HG03139 (cell line): ENCODE measurements around the gene NHERF1.

Source experiments
- ATAC-seq: cut with Tn5 transposase; IDR thresholded peaks from one replicate; pipeline ENCODE4 v1.9.1; 2021; ENCODE audit not compliant: unreplicated experiment

Gene NHERF1

GRCh38 chr17:74748279-74748528, 224 bp upstream of the NHERF1 start:
- no peak for ATAC-seq

- ATAC-seq = no peak
Measured at GRCh38 chr17:74749279-74750038, 1.0 kb downstream of the NHERF1 start.

DNA sequence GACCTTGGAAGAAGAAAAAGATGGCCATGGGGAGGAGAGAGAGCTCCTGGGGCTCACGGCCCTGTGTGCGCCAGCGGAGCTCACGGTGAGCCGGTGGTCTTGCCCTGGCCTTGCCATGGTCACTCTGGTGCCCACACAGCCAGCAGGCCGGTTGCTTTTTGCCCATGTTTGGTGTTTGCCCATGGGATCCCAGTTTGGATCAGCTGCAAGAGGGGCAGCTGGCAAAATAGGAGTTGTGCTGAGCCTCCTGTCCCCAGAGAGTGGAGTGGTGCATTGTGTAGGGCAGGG, 1.6 kb downstream of the NHERF1 start:
- ATAC-seq = no peak

DNA sequence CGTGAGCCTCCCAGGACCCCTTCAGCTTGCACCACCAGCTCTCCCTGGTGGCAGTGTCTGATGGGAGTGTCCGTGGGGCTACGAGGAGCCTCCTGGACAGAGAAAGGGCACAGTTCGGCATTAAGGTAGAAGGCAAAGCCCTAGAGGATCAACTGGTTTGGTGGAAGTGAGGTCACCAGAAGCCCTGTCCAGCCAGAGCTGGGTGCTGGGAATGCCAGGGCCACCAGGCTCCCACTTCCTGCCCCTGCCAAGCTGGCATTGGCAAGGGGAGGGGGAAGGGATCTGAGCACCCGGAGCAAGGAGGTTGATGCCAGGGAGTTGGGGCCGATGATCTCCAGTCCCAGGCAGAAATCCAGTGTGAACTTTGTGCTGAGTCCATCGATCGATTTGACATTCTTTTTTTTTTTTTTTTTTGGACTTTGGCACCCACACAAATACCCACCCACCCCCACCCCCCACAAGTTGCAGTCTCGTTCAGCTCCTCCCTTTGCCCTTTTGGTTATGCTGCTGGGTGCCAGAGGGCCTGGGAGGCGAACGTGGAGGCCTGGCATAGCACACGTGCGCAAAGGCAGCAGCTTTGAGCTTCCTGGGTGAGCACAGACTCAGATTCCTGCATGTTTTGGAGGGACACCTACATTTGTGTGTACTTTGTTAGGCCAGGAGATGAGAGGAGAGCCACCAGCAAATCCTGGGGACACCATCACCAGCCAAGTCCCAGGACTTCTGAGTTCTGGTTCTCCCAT, 2.1 kb downstream of the NHERF1 start:
- no peak for ATAC-seq

GRCh38 chr17:74752415-74752814, 4.0 kb downstream of the NHERF1 start:
- no peak for ATAC-seq

- no peak for ATAC-seq
Measured at GRCh38 chr17:74752822-74753401, 4.5 kb downstream of the NHERF1 start.

- no peak for ATAC-seq
Measured at GRCh38 chr17:74754832-74755231, 6.4 kb downstream of the NHERF1 start.

DNA sequence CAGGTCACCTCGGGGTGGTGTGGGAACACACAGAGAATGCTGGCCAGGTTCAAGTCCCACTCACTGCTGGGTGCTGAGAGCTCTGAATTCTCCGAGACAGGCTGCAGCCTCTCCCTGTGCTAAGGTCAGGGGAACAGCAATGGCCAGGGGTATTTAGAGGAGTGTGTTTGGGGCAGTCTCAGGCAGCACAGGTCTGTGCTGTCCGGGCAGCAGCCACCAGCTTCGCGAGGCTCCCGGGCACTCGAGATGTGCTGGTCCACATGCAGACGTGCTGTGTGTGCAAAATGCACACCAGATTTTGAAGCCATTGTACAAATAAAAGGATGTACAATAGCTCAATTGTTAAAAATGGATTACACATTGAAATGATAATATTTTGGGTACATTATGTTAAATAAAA, 7.1 kb downstream of the NHERF1 start:
- no peak for ATAC-seq

DNA sequence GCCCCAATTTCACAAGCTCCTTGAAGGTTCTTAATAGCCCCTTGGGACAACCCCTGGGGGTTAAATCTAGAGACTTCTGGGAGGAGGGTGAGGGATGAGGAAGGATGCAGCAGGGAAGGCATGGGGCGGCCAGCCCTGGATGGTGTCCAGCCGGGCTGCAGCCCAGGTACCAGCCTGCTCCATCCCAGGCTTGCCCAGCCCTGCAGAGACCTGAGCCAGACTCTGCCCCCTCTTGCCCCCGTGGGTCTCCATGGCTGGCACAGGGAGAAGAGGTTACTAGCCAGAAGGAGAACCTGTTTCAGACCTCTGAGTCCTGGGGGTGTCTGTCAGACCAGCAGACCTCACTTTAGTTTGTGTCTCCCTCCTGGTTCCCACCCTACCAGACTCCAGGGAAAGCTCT, 8.5 kb downstream of the NHERF1 start:
- ATAC-seq = no peak

DNA sequence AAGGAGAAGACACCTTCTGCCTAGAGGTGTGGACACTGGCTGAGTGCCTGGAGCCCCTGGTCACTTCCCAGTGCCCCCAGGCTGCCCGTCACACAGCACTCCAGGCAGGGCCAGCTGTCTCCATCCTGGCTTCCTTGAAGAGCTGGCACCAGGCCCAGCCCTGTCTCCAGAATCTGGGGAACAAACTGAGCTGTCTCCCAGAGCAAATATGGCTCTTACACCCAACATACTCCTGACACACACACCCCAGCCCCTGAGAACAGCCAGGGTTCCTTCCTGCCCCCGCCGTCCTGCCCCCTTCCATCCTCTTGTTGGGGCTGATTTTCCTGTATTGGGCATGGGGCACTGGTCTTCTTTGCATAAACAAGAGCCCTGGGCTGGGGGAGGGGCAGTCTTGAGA, 9.1 kb downstream of the NHERF1 start:
- ATAC-seq = no peak

DNA sequence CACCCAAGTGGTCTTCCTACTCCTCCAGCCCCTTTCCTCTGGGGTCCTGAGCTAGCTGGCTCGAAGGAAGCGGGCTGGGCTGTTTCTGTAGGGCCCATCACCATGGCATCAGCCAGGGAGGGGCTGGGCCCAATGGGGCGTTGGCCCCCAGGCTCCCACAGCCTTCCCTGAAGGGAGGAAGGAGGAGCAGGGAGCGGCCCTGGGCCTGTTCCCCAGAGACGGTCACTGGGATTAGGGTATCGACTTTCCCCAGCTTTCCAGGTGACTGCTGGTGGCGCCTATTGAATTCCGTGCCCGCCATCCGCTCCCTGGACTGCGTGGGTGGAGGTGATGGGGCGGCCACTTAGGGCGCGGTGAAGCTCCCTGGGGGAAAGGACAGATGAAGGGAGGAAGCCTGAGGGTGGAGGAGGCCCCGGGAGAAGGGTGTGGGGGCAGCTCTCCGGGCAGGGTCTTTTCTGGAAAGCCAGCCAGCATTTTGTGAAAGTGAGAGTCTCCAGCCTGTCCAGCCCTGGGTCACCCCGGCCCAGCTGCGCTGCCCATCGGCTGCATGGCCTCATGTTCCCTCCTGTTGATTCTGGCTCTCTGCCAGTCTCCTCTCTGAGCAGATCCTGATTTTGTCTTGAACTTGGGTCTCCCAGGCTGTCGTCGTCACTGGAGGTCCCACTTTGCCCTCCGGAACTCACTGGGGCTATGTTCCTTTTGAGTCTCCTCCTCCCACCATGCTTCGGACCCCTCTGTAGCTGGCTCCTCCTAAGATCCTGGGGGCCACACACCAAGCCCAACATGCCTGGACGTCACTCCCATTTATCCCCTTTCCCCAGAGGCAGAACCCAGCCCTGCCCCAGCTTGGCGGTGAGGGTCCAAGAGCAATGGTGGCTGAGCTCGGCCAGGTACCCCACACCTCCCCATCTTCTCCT, 9.8 kb downstream of the NHERF1 start:
- ATAC-seq = no peak

- ATAC-seq = no peak
Measured at GRCh38 chr17:74758848-74759168, 10.4 kb downstream of the NHERF1 start.

- peak; percentile 58 for ATAC-seq
Measured at GRCh38 chr17:74759243-74759801, 10.9 kb downstream of the NHERF1 start.

- ATAC-seq = no peak
Measured at GRCh38 chr17:74759941-74760340, 11.5 kb downstream of the NHERF1 start.

DNA sequence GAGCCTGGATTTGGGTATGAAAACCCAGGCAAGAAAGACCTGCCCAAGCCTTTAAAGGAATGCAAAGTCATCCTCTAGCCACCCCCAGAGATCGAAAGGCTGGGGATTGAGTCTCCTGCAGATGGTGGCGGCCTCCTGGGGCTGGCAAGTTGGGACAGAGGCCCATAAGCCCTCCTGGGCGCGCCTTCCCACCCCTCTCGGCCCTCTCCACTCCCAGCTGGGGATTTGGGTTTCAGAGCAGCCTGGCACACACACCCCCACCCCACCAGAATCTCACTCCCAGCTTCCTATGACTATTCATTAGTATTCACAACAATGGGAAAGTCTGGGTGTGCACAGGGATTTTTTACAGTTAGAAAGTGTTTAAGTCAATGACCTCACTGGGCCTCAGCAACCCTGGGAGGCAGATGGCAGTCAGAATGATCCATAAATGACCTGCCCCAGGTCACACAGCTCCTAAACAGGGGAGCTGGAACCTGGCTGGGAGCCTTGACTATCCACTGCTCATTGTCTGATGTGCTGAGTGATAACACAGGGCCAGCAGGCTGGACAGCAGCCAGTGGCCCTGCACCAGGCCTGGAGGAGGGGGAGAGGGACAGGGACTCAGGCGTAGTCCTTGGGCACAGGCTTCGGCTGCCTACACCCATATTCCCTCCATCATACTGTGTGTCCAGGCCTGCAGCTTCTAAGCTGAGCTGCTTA, 12.1 kb downstream of the NHERF1 start:
- no peak for ATAC-seq

DNA sequence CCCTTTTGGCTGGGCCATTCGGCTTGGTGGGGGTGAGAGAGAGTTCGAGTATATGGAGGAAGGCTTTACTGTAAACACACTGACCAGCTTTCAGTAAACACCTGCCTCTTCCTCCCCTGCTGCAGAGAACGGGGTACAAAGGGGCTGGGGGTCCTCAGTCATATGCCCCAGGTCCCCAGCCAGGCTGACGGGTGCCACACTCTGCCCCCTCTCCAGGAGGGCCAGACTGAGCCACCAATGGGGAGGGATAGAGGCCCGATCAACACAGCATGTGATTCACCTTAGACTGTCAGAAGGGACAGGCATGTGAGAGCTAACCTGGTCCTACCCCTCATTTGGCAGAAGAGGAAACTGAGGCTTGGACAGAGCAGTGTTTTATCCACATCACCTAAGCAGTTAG, 13.0 kb downstream of the NHERF1 start:
- no peak for ATAC-seq

GRCh38 chr17:74761931-74762330, 13.5 kb downstream of the NHERF1 start:
- ATAC-seq = no peak

DNA sequence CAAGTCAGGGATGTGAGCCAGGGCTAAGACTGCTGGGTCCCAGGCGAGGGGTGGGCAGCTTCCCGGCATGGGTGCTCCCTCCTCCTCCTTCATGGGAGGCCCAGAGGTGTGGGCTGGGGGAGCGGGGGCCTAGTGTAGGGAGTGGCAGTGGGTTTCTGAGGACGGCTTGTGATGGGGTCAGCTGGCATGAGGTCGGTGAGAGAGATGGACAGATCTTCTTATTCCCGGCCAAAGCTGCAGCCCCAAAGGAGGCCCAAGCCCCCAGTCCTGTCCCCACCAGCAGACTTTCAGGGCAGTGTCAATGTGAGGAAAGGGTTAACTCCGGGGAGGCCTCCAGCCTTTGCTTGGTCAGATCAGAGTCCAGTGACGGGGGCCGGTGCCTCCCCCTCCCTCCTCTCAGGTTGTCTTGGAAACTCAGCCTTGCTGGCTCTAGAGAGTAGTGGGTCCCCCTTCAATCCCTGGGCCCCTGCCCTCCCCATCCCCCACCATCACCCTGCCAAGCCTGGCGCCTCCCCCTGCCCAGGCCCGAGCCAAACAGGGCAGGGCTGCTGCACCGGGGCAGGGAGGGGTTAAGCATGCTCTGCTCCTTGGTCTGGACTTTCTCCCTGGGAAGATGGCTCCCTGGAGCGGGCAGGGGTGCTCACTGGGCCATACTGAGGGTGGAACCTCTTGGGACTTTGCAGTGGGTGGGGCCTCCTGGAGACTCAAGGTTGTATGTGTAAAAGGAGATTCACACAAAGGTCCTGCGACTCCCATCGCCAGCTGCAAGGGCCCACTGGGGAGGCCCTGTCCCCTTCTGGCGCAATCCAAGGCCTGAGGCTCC, 15.3 kb downstream of the NHERF1 start:
- ATAC-seq = no peak

- ATAC-seq = no peak
Measured at GRCh38 chr17:74764751-74765286, 16.4 kb downstream of the NHERF1 start.

GRCh38 chr17:74766413-74766812, 18.0 kb downstream of the NHERF1 start:
- ATAC-seq = no peak
